ENCODE data around the gene SRGAP2B. TPM values are rescaled to one million over a fixed set of nuclear protein-coding genes. Genes with fewer than 3 reads are reported as not detected.
"Not testable (repeated sequence)": the region's sequence is repeated elsewhere in the genome, so short reads cannot be mapped to it uniquely, and the experiment has no call there.

The SRGAP2B gene
- polyA plus RNA-seq, 3 donors: 5.8 to 25.5 (median 7.0) TPM

DNA sequence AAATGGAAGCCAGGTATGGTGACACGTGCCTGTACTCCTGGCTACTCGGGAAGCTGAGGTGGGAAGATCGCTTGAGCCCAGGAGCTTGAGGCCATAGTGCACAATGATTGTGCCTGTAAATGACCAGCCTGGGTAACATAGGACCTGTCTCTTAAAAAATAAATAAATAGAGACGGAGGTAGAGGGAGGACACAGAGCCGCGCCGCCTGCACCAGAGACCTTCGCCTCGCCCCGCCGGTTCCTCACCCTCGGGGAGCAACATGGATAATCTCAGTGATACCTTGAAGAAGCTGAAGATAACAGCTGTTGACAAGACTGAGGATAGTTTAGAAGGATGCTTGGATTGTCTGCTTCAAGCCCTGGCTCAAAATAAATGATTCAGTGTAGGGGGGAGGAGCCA, 130.4 kb downstream of the SRGAP2B start:
- H3K9me3 Mint-ChIP-seq; H4K20me1 ChIP-seq (ENCODE audit: insufficient read depth, low read length); H3K4me2 ChIP-seq (replicated peaks; ENCODE audit: extremely low read depth, low read length, poor library complexity, severe bottlenecking); H3K79me2 ChIP-seq (ENCODE audit: insufficient read depth, low read length); H3K4me1 ChIP-seq (ENCODE audit: control insufficient read depth in 1 of 2, insufficient read depth in 2 of 2, low read length in 2 of 2); H3K4me3 ChIP-seq (replicated peaks in 1 of 3; ENCODE audit: low read depth in 2 of 3, low read length in 3 of 3); H3K36me3 Mint-ChIP-seq; intact Hi-C loops (cut with micrococcal nuclease); H3K9ac ChIP-seq (ENCODE audit: insufficient read depth, low read length, poor library complexity, severe bottlenecking); H2AFZ ChIP-seq (ENCODE audit: insufficient read depth, low read depth, low read length, poor library complexity, severe bottlenecking); H3K27me3 Mint-ChIP-seq (ENCODE audit: low read depth in 3 of 3); H3K36me3 ChIP-seq (replicated peaks in 1 of 2; ENCODE audit: control insufficient read depth in 1 of 2, insufficient read depth in 2 of 2, low read length in 2 of 2); H3K9me3 ChIP-seq (replicated peaks in 1 of 2; ENCODE audit: control insufficient read depth in 1 of 2, insufficient read depth in 1 of 2, low read length in 2 of 2); H3K27ac ChIP-seq (ENCODE audit: low read depth in 1 of 2, low read length in 2 of 2); H3K4me3 Mint-ChIP-seq; H3K4me1 Mint-ChIP-seq; H3K27me3 ChIP-seq (ENCODE audit: control insufficient read depth in 2 of 2, insufficient read depth in 2 of 2, low read length in 2 of 2); DNase-seq: not testable (repeated sequence)
- no CpG with 5 or more reads among the region's 12 CpGs for WGBS (ENCODE audit: insufficient coverage)
- peak overlapping the region in 2 of 7 donors; percentile 30 to 77 for H3K27ac Mint-ChIP-seq

DNA sequence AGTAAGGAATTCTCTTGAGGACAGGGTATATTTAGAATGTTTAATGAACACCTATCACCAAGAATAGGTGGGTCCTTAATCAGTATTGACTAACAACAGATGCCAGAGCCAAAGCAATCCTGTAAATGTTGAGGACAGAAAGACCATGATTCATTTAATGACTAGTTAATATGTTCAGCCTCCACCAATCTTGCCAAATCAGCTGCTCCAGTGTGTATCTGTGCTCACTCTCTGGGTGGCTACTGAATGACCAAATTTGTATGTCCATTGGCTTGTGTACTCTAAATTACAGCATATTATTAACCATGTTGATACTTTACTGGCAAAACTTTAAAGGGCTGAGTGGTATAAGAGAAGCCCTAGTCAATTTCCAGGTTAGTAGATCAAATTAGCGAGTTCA, 130.9 kb downstream of the SRGAP2B start:
- H3K9ac ChIP-seq (ENCODE audit: insufficient read depth, low read length, poor library complexity, severe bottlenecking); H3K79me2 ChIP-seq (ENCODE audit: insufficient read depth, low read length); H3K4me1 ChIP-seq (ENCODE audit: control insufficient read depth in 1 of 2, insufficient read depth in 2 of 2, low read length in 2 of 2); H3K36me3 Mint-ChIP-seq; intact Hi-C loops (cut with micrococcal nuclease); H3K36me3 ChIP-seq (replicated peaks in 1 of 2; ENCODE audit: control insufficient read depth in 1 of 2, insufficient read depth in 2 of 2, low read length in 2 of 2); H3K9me3 ChIP-seq (replicated peaks in 1 of 2; ENCODE audit: control insufficient read depth in 1 of 2, insufficient read depth in 1 of 2, low read length in 2 of 2); H2AFZ ChIP-seq (ENCODE audit: insufficient read depth, low read depth, low read length, poor library complexity, severe bottlenecking); H3K27me3 Mint-ChIP-seq (ENCODE audit: low read depth in 3 of 3); H3K27me3 ChIP-seq (ENCODE audit: control insufficient read depth in 2 of 2, insufficient read depth in 2 of 2, low read length in 2 of 2); H3K9me3 Mint-ChIP-seq; H3K4me3 ChIP-seq (replicated peaks in 1 of 3; ENCODE audit: low read depth in 2 of 3, low read length in 3 of 3); DNase-seq; H3K4me1 Mint-ChIP-seq; H3K4me3 Mint-ChIP-seq; H4K20me1 ChIP-seq (ENCODE audit: insufficient read depth, low read length); H3K27ac ChIP-seq (ENCODE audit: low read depth in 1 of 2, low read length in 2 of 2); H3K4me2 ChIP-seq (replicated peaks; ENCODE audit: extremely low read depth, low read length, poor library complexity, severe bottlenecking); H3K27ac Mint-ChIP-seq: not testable (repeated sequence)
- WGBS (ENCODE audit: insufficient coverage): no CpG with 5 or more reads among the region's 1 CpG

DNA sequence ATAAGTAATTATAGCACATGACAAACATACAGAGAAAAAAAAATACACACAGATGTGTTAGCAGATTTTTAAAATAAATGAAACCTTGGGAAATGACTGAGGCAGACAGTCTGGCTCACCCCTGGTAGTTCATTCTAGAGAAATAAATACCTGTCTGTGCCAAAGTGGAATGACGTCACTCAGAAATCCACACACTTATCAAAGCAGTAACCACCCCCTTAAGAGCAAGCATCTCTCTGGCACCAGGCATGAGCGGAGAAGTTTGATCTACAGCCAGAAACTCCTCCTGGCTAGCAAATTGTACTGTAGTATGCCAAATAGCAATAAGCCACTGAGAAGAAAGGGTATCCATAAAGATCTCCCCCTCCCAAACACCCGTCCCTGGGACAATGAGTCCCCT, 131.6 kb downstream of the SRGAP2B start:
- H3K4me2 ChIP-seq (replicated peaks; ENCODE audit: extremely low read depth, low read length, poor library complexity, severe bottlenecking); H3K36me3 ChIP-seq (replicated peaks in 1 of 2; ENCODE audit: control insufficient read depth in 1 of 2, insufficient read depth in 2 of 2, low read length in 2 of 2); H3K4me3 Mint-ChIP-seq; H3K9ac ChIP-seq (ENCODE audit: insufficient read depth, low read length, poor library complexity, severe bottlenecking); H3K27me3 Mint-ChIP-seq (ENCODE audit: low read depth in 3 of 3); H3K36me3 Mint-ChIP-seq; H3K27me3 ChIP-seq (ENCODE audit: control insufficient read depth in 2 of 2, insufficient read depth in 2 of 2, low read length in 2 of 2); H3K27ac Mint-ChIP-seq; H3K4me3 ChIP-seq (replicated peaks in 1 of 3; ENCODE audit: low read depth in 2 of 3, low read length in 3 of 3); H3K4me1 Mint-ChIP-seq; H3K79me2 ChIP-seq (ENCODE audit: insufficient read depth, low read length); H2AFZ ChIP-seq (ENCODE audit: insufficient read depth, low read depth, low read length, poor library complexity, severe bottlenecking); H3K4me1 ChIP-seq (ENCODE audit: control insufficient read depth in 1 of 2, insufficient read depth in 2 of 2, low read length in 2 of 2); DNase-seq; H3K9me3 ChIP-seq (replicated peaks in 1 of 2; ENCODE audit: control insufficient read depth in 1 of 2, insufficient read depth in 1 of 2, low read length in 2 of 2); intact Hi-C loops (cut with micrococcal nuclease); H3K9me3 Mint-ChIP-seq; H4K20me1 ChIP-seq (ENCODE audit: insufficient read depth, low read length); H3K27ac ChIP-seq (ENCODE audit: low read depth in 1 of 2, low read length in 2 of 2): not testable (repeated sequence)
- WGBS (ENCODE audit: insufficient coverage): no CpG with 5 or more reads among the region's 3 CpGs

DNA sequence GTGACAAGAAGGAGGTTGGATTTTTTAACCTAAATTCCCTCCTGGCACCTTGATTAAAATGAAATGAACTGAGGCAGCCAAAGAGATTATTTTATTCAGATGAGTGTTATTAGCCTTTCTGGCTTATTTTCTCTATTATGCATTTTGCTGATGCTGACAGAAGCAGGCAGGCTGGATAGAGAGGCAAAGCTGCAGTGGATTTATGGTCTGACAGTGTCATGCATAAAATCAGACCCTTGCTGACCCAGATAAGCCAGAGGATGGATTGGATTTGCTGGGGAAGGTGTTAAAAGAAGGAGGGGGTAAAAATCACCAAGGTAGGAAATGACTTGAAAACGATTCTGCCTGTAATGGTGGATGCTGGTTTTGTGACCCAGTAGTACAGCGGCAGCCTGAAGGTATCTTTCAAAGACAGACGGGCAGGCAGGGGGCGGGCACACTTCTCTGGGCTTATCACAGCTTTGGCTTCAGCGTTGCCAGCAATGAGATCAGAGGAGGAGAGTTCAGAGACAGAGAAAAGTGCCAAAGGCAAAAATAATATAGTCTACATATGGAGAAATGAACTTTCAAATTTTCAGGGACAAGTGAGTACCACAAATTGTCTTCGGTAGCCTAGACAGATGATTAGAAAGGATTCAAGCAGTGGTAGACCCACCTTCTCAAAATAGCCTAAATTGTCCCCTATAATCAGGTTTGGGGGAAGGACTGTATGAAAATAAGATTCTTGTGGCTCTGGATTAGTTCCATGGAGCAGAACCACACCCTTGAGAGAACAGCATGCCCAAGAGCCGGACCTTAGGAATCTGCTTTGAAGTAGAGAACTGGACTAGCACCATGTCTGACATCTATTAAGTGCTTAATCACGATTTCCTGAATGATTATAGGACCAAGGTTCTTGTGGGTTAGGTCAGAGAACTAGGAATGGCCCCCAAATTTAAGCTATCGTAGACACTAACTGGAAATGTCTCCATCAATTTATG, 133.2 kb downstream of the SRGAP2B start:
- intact Hi-C loops (cut with micrococcal nuclease); H3K4me2 ChIP-seq (replicated peaks; ENCODE audit: extremely low read depth, low read length, poor library complexity, severe bottlenecking); DNase-seq; H3K9me3 Mint-ChIP-seq; H3K4me1 Mint-ChIP-seq; H3K79me2 ChIP-seq (ENCODE audit: insufficient read depth, low read length); H3K4me1 ChIP-seq (ENCODE audit: control insufficient read depth in 1 of 2, insufficient read depth in 2 of 2, low read length in 2 of 2); H3K9ac ChIP-seq (ENCODE audit: insufficient read depth, low read length, poor library complexity, severe bottlenecking); H3K36me3 Mint-ChIP-seq; H3K27ac ChIP-seq (ENCODE audit: low read depth in 1 of 2, low read length in 2 of 2); H3K27me3 Mint-ChIP-seq (ENCODE audit: low read depth in 3 of 3); H4K20me1 ChIP-seq (ENCODE audit: insufficient read depth, low read length); H3K27me3 ChIP-seq (ENCODE audit: control insufficient read depth in 2 of 2, insufficient read depth in 2 of 2, low read length in 2 of 2); H3K4me3 ChIP-seq (replicated peaks in 1 of 3; ENCODE audit: low read depth in 2 of 3, low read length in 3 of 3); H3K4me3 Mint-ChIP-seq; H3K9me3 ChIP-seq (replicated peaks in 1 of 2; ENCODE audit: control insufficient read depth in 1 of 2, insufficient read depth in 1 of 2, low read length in 2 of 2); H3K27ac Mint-ChIP-seq; H3K36me3 ChIP-seq (replicated peaks in 1 of 2; ENCODE audit: control insufficient read depth in 1 of 2, insufficient read depth in 2 of 2, low read length in 2 of 2); H2AFZ ChIP-seq (ENCODE audit: insufficient read depth, low read depth, low read length, poor library complexity, severe bottlenecking): not testable (repeated sequence)
- no CpG with 5 or more reads among the region's 9 CpGs for WGBS (ENCODE audit: insufficient coverage)

All from CD14-positive monocyte (primary cell).